ENCODE results near the gene PTPRH. TPM values are rescaled to one million over a fixed set of nuclear protein-coding genes. Genes with fewer than 3 reads are reported as not detected.
"Not testable (repeated sequence)": the region's sequence is repeated elsewhere in the genome, so short reads cannot be mapped to it uniquely, and the experiment has no call there.

The PTPRH gene
- total and polyA plus RNA-seq, 3 donors from 2014 or later, result 1.6 to 11.3 (median 6.0) TPM

DNA sequence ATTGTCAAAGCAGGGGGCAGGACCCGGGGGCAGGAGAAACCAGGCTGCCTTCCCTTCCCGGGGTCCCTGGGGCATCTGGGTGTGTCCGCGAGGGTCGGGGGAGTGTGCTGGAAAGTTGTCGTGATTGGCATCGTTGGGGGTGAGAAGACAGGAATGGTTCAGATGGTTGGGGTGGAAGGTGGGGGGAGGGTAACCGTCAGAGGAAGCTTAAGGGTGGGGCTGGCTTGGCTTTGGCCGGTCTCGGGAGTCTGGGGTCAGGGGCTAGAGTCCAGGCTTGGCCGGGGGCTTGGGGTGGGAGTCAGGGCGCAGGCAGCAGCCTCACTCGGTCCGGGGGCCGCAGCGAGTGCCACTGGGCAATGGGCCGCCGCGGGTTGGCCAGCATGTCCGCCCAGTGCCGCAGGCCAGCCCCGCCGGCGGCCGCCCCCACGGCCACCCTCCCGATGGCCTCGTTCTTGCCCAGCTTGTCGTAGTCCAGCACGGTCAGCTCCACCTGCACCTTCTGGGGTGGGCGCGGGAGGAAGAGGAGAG is 36.1 kb downstream of the PTPRH start:
- H3K36me3 ChIP-seq (ENCODE audit: low read depth, missing control alignments), result no peaks in the 10 kb centered on the region
- H3K4me1 ChIP-seq, result peaks cover 4% of the 10 kb centered on the region
- WGBS, 2 donors, result 1 to 2% methylated on average over 20 to 32 of the region's 32 CpGs
- no peak overlapping the region for H3K27ac ChIP-seq
- DNase-seq, result no peak
- H3K27me3 ChIP-seq, result no peaks in the 10 kb centered on the region
- TF ChIP-seq, protein P1, sequence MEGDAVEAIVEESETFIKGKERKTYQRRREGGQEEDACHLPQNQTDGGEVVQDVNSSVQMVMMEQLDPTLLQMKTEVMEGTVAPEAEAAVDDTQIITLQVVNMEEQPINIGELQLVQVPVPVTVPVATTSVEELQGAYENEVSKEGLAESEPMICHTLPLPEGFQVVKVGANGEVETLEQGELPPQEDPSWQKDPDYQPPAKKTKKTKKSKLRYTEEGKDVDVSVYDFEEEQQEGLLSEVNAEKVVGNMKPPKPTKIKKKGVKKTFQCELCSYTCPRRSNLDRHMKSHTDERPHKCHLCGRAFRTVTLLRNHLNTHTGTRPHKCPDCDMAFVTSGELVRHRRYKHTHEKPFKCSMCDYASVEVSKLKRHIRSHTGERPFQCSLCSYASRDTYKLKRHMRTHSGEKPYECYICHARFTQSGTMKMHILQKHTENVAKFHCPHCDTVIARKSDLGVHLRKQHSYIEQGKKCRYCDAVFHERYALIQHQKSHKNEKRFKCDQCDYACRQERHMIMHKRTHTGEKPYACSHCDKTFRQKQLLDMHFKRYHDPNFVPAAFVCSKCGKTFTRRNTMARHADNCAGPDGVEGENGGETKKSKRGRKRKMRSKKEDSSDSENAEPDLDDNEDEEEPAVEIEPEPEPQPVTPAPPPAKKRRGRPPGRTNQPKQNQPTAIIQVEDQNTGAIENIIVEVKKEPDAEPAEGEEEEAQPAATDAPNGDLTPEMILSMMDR (IDR thresholded peaks at IDR 0.05), result no peak
- TF ChIP-seq POLR2A (IDR thresholded peaks at IDR 0.05), result no peak
- H3K4me3 ChIP-seq, result peak overlapping the region; percentile 39 to 54
- intact Hi-C loops (cut with DNase I; ENCODE audit: low total_unique reads), result no loop called here
- H3K9me3 ChIP-seq, result no peaks in the 10 kb centered on the region

GRCh38 chr19:55172741-55173140 is 36.6 kb downstream of the PTPRH start:
- Histone ChIP-seq H3K27ac (no peak overlapping the region), H3K4me1 (peaks cover 4% of the 10 kb centered on the region), H3K4me3 (peak overlapping the region in 1 of 2 donors; percentile 54), H3K9me3 (no peaks in the 10 kb centered on the region), H3K36me3 (ENCODE audit: low read depth, missing control alignments) (no peaks in the 10 kb centered on the region), H3K27me3 (no peaks in the 10 kb centered on the region)
- intact Hi-C loops (cut with DNase I; ENCODE audit: low total_unique reads), result no loop called here
- WGBS, 2 donors, result 7 to 15% methylated on average over 12 of the region's 12 CpGs
- TF ChIP-seq, protein P1 (IDR thresholded peaks at IDR 0.05), result no peak
- no peak for TF ChIP-seq POLR2A (IDR thresholded peaks at IDR 0.05)
- no peak for DNase-seq

- H3K27me3 ChIP-seq; H3K9me3 ChIP-seq; DNase-seq; H3K4me1 ChIP-seq; H3K4me3 ChIP-seq; H3K27ac ChIP-seq; intact Hi-C loops (cut with DNase I; ENCODE audit: low total_unique reads); H3K36me3 ChIP-seq (ENCODE audit: low read depth, missing control alignments): not testable (repeated sequence)
- WGBS, 2 donors, result 42 to 43% methylated on average over 9 of the region's 9 CpGs
Measured at GRCh38 chr19:55172318-55172717, 37.0 kb downstream of the PTPRH start.

GRCh38 chr19:55171440-55171839 is 37.9 kb downstream of the PTPRH start:
- H3K36me3 ChIP-seq (ENCODE audit: low read depth, missing control alignments), result no peaks in the 10 kb centered on the region
- no peaks in the 10 kb centered on the region for H3K9me3 ChIP-seq
- intact Hi-C loops (cut with DNase I; ENCODE audit: low total_unique reads), result no loop called here
- no peaks in the 10 kb centered on the region for H3K27me3 ChIP-seq
- WGBS, 2 donors, result 75 to 79% methylated on average over 5 of the region's 5 CpGs
- DNase-seq, result no peak
- H3K4me1 ChIP-seq, result peaks cover 4% of the 10 kb centered on the region
- no peak overlapping the region for H3K27ac ChIP-seq
- no peak for TF ChIP-seq POLR2A (IDR thresholded peaks at IDR 0.05)
- TF ChIP-seq, protein P1 (IDR thresholded peaks at IDR 0.05), result no peak
- no peak overlapping the region for H3K4me3 ChIP-seq

- Histone ChIP-seq H3K27ac (no peak overlapping the region), H3K27me3 (no peaks in the 10 kb centered on the region), H3K4me3 (no peak overlapping the region), H3K4me1 (peaks cover 4% of the 10 kb centered on the region), H3K9me3 (no peaks in the 10 kb centered on the region), H3K36me3 (ENCODE audit: low read depth, missing control alignments) (no peaks in the 10 kb centered on the region)
- no peak for DNase-seq
- intact Hi-C loops (cut with DNase I; ENCODE audit: low total_unique reads), result no loop called here
- no peak for TF ChIP-seq POLR2A (IDR thresholded peaks at IDR 0.05)
- TF ChIP-seq, protein P1 (IDR thresholded peaks at IDR 0.05), result no peak
- 61 to 75% methylated on average over 4 of the region's 4 CpGs for WGBS, 2 donors
Measured at GRCh38 chr19:55169136-55169535, 40.2 kb downstream of the PTPRH start.

Measured in testis (tissue), 3 donors.